Heart left ventricle (tissue), 16 donors: ENCODE results near the gene NAA20. TPM values are rescaled to one million over a fixed set of nuclear protein-coding genes. Genes with fewer than 3 reads are reported as not detected.

Experiments used
- ATAC-seq, 4 donors: fragments of 200-7000 bp; cut with Tn5 transposase; one replicate each; pipeline ENCODE4 v1.9.1; 2020 to 2022; ENCODE audit warnings: moderate library complexity in 4 of 4, mild to moderate bottlenecking in 3 of 4, moderate number of reproducible peaks in 1 of 4
- DNase-seq, 5 donors: peaks; one replicate each; pipeline ENCODE4 v3.0.0-alpha.2; 2020
- H3K27ac ChIP-seq, 12 donors: fragments of 200-600 bp; sonication (generic) in 4 of 12; one replicate each; pipeline versions ENCODE4 v1.5.0 to v1.8.0; 2016 to 2022; ENCODE audit warnings: mild to moderate bottlenecking in 2 of 12
- H3K27me3 ChIP-seq, 9 donors: fragments of 200-600 bp; sonication (generic) in 2 of 9; one replicate each; pipeline versions ENCODE4 v1.5.1 to v1.8.0; 2016 to 2022; ENCODE audit warnings: mild to moderate bottlenecking in 3 of 9
- H3K36me3 ChIP-seq, 9 donors: fragments of 200-600 bp; sonication (generic) in 2 of 9; one replicate each; pipeline versions ENCODE4 v1.5.0 to v1.8.0; 2018 to 2022; ENCODE audit warnings: mild to moderate bottlenecking in 2 of 9
- H3K4me1 ChIP-seq, 12 donors: fragments of 200-600 bp; sonication (generic) in 4 of 12; one replicate each; pipeline versions ENCODE4 v1.5.0 to v1.8.0; 2016 to 2022; ENCODE audit warnings: mild to moderate bottlenecking in 3 of 12
- H3K4me3 ChIP-seq, 12 donors: fragments of 200-600 bp; sonication (generic) in 4 of 12; one replicate each; pipeline versions ENCODE4 v1.5.0 to v1.8.0; 2017 to 2022; ENCODE audit warnings: mild to moderate bottlenecking in 9 of 12, moderate library complexity in 4 of 12
- H3K9me3 ChIP-seq, 12 donors: fragments of 200-600 bp; sonication (generic) in 4 of 12; one replicate each; pipeline versions ENCODE4 v1.5.0 to v1.8.0; 2016 to 2022; ENCODE audit warnings: mild to moderate bottlenecking in 1 of 12
- CTCF ChIP-seq, 12 donors: fragments of 200-600 bp; sonication (generic) in 4 of 12; IDR thresholded peaks; one replicate each; pipeline versions ENCODE4 v1.5.0 to v1.8.0; 2018 to 2022; ENCODE audit warnings: antibody characterized with exemption in 12 of 12, mild to moderate bottlenecking in 5 of 12
- POLR2A ChIP-seq, 2 donors: fragments of 450-650 bp; IDR thresholded peaks; one replicate each; pipeline ENCODE4 v1.6.1; 2017; ENCODE audit warnings: antibody characterized with exemption in 2 of 2, mild to moderate bottlenecking in 2 of 2, moderate library complexity in 2 of 2
- WGBS, 4 donors: extraction: QIAGEN DNeasy Blood & Tissue Kit in 2 of 4; methylation state at CpG; one replicate each; pipeline versions ENCODE4 v1.1.5 to v1.1.7; 2013 to 2018; 5-methylcytosine and 5-hydroxymethylcytosine counted together
- intact Hi-C, 10 donors: fragments of 100-400 bp; cut with DNase I; formaldehyde crosslinking; loops; one replicate each; pipeline versions ENCODE4 v1.11.1 to v1.14.2; 2022
- polyA plus RNA-seq, 2 donors: library from polyadenylated mRNA; stranded (reverse); fragments of 200-250 nt; gene quantifications; one replicate each; pipeline ENCODE4 v1.2.3, GENCODE V29; 2013
- total RNA-seq, 9 donors: library from RNA; depleted of rRNA in 2 of 9; stranded (reverse); fragments of >200 nt in 2 of 9; fragmentation: NEBNext Ultra II Directional in 3 of 9; extraction: Animal tissue kit (Norgen Biotek cat#: 25700) in 3 of 9; gene quantifications; one replicate each; pipeline versions ENCODE4 v1.1.0 to v1.2.4, GENCODE V29; 2016 to 2023
- donor health status: ischemic (EF 13 %, LVEDD 7.1; RV severe dilation, severe dysfunction).
- donor health status: healthy with polysubstance abuse.
- donor health status: DM: no; HTN: yes; CAD: no.
- donor health status: DM: no; HTN: no; CAD: no.
- donor health status: ischemic (EF 25% LVEDD 6.9; RV normal size, moderate dysfunction).
- donor health status: ischemic (EF 25% LVEDD 5.7; RV mildly dilated, moderate dysfunction).
- donor health status: healthy.
- donor health status: DM: yes; HTN: yes; CAD: no.
- donor health status: ischemic (EF 35%, LVEDD 5.7; RV mildly dilated, moderate dysfunction).
- donor health status: nonischemic (EF 11% LVEDD 7.7; RV severe dilation, severe dysfunction).
- donor health status: DM: yes; HTN: yes; CAD: no.
- donor health status: PGD.
- donor health status: ischemic (EF 29% LVEDD 5.4; RV normal size, mild dysfunction).
- donor health status: nonischemic (EF 23%, LVEDD 6.1; RV moderate dilation, normal function).

The NAA20 gene
- total and polyA plus RNA-seq, 11 donors = 36.0 to 130 (median 59.7) TPM

- Histone ChIP-seq H3K4me3 (no peak overlapping the region), H3K9me3 (no peaks in the 10 kb centered on the region), H3K36me3 (peaks cover 0 to 82% (median 67%) of the 10 kb centered on the region in 9 donors), H3K4me1 (peaks cover 8 to 91% (median 42%) of the 10 kb centered on the region in 12 donors), H3K27me3 (no peaks in the 10 kb centered on the region), H3K27ac (peak overlapping the region in 3 of 12 donors; percentile 17 to 94 (median 26))
- TF ChIP-seq POLR2A (IDR thresholded peaks at IDR 0.05) (no peak), CTCF (IDR thresholded peaks at IDR 0.05) (no peak)
- DNase-seq = no peak
- intact Hi-C loops = loop anchor here in 4 of 10 donors (5.0 kb wide), 1 partner anchor 34 kb away; no protein-coding TSS in a partner anchor
- 69 to 80% (median 75%) methylated on average over 11 of the region's 11 CpGs for WGBS, 4 donors
- no peak for ATAC-seq
Observed at GRCh38 chr20:19971116-19971515, 46.0 kb upstream of the NAA20 start.

- Histone ChIP-seq H3K27ac (peak overlapping the region; percentile 90 to 96 (median 94)), H3K9me3 (no peaks in the 10 kb centered on the region), H3K4me3 (peak overlapping the region in 10 of 12 donors; percentile 42 to 79 (median 64)), H3K36me3 (peaks cover 0 to 69% (median 44%) of the 10 kb centered on the region in 9 donors), H3K27me3 (no peaks in the 10 kb centered on the region), H3K4me1 (peaks cover 8 to 99% (median 61%) of the 10 kb centered on the region in 12 donors)
- ATAC-seq = peak in 3 of 4 donors; percentile 24 to 41 (median 29)
- intact Hi-C loops = loop anchor here in 4 of 10 donors (1.0 to 5.0 kb wide), 3 partner anchors 37 to 189 kb away; no protein-coding TSS in a partner anchor
- DNase-seq = peak; percentile 59 to 83 (median 76)
- TF ChIP-seq CTCF (IDR thresholded peaks at IDR 0.05) (no peak), POLR2A (IDR thresholded peaks at IDR 0.05) (no peak)
- WGBS, 4 donors = 9 to 29% (median 22%) methylated on average over 7 of the region's 7 CpGs
Observed at GRCh38 chr20:19973961-19974629, 43.1 kb upstream of the NAA20 start.

GRCh38 chr20:19974630-19975435 lies 42.3 kb upstream of the NAA20 start:
- ATAC-seq = peak; percentile 70 to 91 (median 82)
- H3K36me3 ChIP-seq = peaks cover 0 to 62% (median 37%) of the 10 kb centered on the region in 9 donors
- peak overlapping the region; percentile 90 to 96 (median 94) for H3K27ac ChIP-seq
- TF ChIP-seq POLR2A (IDR thresholded peaks at IDR 0.05) = peak in 1 of 2 donors; percentile 51
- peak in 2 of 12 donors; percentile 9 for TF ChIP-seq CTCF (IDR thresholded peaks at IDR 0.05)
- peak overlapping the region; percentile 42 to 79 (median 64) for H3K4me3 ChIP-seq
- intact Hi-C loops = loop anchor here in 7 of 10 donors (1.0 to 5.0 kb wide), 9 partner anchors 33 to 213 kb away; no protein-coding TSS in a partner anchor
- no peaks in the 10 kb centered on the region for H3K9me3 ChIP-seq
- peaks cover 12 to 100% (median 65%) of the 10 kb centered on the region in 12 donors for H3K4me1 ChIP-seq
- DNase-seq = peak; percentile 90 to 92 (median 91)
- WGBS, 4 donors = 0 to 12% (median 2%) methylated on average over 25 to 44 of the region's 44 CpGs
- no peaks in the 10 kb centered on the region for H3K27me3 ChIP-seq
